ENCODE results near the gene PDE11A.
"Not testable (repeated sequence)": the region's sequence is repeated elsewhere in the genome, so short reads cannot be mapped to it uniquely, and the experiment has no call there.

PDE11A gene

DNA sequence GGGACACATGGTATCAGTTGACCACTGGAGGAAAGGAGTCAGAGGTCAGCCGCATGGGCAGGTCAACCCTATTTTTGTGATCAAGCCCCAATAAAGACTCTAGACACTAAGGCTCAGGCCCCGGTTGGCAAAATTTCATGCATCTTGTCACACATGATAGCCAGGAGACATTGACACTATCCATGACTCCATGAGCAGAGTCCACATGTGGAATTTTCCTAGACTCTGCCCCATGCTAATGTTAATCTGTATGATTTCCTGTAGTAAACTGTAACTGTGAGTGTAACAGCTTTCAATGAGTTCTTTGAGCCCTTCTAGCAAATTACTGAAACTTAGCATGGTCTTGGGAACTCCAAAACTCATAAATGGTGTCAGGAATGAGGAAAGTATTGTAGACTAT, 192.3 kb downstream of the PDE11A start:
- DNase-seq: no peak

DNA sequence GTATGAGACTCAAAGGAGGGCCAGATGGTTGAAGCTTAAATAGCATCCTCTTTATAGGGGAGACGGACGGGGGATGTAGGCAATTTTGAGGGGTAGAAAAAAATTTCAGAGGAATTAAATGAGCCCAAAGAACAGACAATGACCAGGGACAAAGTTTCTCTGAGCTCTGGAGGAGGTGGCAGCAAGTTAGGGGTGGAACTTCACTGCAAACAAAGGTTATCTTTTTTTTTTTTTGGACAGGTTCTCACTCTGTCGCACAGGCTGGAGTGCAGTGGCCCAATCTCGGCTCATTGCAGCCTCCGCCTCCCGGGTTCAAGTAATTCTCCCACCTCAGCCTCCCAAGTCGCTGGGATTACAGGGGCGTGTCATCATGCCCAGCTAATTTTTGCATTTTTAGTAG, 195.6 kb downstream of the PDE11A start:
- DNase-seq: no peak

DNA sequence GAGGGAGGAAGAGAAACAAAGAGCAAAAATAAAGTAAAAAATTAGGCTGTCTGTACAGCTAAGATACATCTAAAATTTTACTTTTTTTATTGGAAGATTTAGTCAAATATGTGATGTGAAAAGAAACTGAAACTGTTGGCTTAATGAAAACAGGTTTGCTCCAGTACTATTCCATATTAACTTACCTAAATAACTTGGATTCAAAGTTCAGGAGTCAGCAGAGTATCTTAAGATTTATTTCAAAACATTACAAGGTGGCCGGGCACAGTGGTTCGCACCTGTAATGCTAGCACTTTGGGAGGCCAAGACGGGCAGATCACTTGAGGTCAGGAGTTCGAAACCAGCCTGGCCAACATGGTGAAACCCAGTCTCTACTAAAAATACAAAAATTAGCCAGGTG, 197.9 kb downstream of the PDE11A start:
- DNase-seq: no peak

DNA sequence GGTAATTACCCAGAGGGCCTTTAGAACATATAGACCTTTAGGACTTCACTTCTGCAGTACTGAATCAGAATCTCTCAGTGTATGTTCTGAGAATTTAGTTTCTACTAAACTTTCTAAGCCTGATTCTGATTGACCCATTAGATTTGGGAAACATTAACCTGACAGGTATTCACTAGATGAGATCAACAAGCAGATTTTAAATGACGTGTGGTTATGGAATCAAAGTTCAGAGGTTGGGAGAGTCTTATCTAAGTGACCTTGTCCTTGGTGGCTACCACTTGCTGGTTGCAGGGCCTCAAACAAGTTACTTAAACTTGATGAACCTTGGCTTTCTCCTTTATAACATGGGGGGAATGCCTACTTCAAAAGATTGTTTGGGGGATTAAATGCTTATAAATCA, 198.7 kb downstream of the PDE11A start:
- DNase-seq: no peak

DNA sequence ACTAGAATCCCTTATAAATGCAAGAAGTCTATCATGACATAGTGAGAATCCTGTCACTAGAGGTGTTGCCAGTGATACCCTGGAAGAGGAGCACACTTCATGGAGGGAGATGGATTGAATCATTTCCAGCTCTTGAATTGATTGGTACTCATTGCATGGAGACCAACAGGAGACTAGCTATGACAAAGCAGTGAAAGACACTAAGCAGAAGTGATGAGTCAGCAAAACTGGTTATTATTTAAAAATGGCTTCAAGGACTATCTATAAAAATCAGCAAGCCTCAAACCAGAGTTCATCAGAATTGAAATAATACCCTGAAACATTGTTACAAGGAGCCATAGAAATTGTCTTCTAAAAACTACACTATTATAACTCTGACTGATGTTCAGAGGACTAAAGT, 200.3 kb downstream of the PDE11A start:
- no peak for DNase-seq

DNA sequence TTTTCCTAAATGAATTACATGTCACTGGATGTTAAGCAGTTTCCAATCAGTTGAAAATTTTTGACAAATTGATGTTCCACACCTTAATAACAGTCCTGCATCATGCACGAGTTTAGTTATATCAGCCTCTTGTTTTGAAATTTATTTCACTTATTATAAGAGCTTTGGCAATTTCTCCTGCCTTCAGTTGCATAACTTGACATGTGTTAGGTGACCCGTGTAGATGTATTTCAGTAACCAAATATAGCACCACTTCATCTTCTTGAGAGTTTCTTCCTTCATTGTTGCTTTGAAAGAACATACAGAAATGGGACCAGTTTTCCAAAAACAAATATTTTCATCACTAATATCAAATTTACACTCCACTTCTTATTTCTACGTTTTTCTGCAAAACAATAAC, 202.7 kb downstream of the PDE11A start:
- no peak for DNase-seq

DNA sequence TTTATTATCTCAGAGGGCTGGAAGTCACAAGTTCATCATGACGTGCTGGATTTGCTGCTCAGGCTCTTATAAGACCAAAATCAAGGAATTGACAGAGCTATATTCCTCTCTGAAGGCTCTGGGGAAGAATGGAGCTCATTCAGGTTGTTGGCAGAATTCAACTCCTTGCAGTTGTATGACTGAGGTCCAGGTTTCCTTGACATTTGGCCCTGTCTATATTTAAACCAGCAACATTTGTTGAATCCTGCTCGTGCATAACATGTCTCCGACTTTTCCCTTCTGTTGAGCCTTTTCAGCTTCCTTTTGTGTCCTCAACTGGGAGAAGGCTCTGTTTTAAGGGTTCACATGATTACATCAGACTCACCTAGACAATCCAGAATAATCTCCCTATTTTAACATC, 203.4 kb downstream of the PDE11A start:
- no peak for DNase-seq

DNA sequence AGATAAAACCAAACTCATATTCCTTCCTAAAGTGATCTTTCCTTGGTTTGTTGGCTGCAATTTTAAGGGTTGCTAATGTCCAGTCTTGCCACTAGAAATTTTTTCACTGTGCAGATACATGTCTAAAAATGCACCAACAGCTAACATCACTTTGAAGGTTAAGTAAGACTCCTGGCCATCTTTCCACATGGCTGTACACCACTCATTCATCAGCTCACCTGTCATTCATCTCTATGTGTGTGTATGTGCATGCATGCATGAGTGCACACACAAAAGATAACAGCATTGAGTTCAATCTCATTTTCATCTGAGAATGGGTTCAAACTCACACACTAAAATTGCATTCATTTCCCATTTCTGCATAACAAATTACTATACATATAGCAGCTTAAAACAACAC, 203.8 kb downstream of the PDE11A start:
- no peak for DNase-seq

DNA sequence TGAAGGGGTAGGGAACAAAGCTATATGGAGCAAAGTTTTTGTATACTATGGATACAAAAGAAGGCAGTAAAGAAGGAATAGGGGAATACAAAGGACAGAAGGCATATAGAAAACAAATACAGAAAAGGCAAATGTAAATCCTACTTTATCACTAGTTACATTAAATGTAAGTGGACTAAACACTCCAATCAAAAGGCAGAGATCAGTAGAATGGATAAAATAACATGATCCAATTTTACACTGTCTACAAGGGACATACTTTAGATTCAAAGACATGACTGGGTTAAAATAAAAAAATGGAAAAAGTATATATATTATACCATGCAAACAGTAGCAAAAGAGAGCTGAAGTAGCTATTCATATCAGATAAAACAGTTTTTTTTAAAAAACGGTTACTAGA, 215.0 kb downstream of the PDE11A start:
- DNase-seq: no peak

DNA sequence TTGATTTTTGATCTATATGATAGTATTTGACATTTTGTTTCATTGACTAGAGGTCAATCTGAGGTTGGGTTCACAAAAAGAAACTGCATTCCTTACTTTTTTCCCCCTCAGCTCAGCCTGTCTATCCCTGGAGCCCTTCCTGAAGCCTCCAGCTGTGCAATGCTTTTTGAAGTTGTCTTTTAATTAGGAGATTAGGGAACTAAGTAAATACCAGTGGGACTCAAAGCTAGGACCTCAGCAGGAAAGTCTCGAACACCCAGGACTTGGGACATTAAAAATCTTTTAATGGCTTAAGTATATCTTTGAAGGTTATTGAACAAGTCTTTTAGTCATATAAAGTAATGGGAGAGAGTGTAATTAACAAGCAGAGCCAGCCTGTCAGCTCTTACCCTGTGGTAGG, 220.2 kb downstream of the PDE11A start:
- no peak for DNase-seq

DNA sequence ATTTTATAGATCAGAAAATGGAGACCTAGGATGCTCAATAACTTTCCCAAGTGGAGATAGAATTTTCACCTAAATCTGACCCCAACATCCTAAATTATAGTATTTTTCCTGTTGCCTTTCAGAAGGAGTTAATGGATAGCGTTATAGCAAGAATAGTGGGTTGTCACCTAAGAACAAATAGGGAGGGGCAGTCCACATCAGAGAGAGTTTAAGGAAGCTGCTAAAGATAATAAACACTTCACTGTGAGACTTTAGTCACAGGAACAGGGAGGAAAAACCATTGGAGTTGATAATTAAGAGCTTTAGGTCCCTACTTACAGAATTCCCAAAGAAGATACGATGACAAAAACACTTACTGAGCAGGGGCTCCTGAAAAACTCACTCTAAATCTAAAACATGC, 229.4 kb downstream of the PDE11A start:
- no peak for DNase-seq

DNA sequence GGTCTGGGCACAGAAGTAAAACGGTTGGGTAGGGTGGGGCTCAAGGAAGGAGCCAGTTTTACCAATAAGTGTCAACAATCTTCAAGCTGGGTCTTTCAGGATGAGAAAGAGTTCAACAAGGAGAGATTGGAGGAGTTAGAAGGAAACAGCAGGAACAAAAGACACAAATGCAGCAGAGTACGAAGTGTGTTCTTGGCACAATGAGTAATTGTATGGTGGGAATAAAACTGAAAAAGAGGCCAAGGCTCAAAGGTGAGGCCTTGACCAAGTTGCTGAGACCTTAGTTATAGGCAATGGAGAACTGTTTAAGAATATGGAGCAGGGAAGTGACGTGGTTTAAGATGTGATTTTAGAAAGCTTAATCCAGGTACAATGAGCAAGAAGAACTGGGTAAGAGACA, 230.3 kb downstream of the PDE11A start:
- DNase-seq: no peak

DNA sequence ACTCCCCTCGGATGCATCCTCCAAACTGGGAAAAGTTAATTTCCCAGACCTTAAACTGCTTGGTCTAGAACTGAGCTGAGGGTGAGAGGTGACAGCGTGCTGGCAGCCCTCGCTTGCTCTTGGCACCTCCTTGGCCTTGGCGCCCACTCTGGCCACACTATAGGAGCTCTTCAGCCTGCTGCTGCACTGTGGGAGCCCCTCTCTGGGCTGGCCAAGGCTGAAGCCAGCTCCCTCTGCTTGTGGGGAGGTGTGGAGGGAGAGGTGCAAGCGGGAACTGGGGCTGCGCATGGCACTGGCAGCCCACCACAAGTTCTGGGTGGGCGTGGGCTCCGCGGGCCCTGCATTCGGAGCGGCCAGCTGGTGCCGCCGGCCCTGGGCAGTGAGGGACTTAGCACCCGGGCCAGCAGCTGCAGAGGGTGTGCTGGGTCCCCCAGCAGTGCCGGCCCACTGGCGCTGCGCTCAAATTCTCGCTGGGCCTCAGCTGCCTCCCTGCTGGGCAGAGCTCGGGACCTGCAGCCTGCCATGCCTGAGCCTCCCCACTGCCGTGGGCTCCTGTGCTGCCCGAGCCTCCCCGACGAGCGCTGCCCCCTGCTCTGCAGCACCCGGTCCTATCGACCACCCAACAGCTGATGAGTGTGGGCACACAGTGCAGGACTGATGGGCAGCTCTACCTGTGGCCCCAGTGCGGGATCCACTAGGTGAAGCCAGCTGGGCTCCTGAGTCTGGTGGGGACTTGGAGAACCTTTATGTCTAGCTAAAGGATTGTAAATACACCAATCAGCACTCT, 237.0 kb downstream of the PDE11A start:
- not testable (repeated sequence) for DNase-seq

DNA sequence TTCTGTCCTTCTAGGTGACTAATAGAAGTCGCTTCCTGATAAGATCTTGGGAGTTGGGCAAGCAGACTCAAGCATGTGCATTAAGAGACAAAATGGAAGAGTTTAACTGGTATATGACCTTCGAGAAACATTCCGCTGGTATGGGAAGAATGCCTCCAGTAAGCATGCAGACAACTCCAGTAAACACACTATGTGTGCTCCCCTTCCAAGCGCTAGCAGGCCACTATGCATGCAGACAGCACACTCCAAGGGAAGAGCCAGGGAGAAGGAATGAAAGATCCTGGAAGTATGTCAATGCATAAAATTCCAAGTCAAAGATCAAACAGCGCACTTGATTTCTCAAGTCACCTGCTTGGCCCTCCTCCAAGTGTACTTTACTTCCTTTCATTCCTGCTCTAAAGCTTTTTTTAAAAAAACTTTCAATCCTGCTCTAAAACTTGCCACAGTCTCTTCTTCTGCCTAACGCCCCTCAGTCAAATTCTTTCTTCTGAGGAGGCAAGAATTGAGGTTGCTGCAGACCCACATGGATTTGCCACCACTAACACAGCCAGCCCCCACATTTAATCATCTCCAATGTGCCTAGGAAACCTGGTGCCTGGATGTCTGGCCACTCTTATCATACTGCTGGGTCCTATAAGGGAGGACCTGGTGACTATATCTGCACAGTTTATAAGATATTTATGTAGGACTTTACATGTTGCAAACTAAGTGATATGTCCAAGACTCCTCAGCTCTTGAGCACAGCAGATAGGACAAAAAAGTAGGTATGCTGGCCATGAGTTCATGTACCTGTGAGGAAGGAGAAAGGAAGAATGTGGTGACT, 239.8 kb downstream of the PDE11A start:
- no peak for DNase-seq

DNA sequence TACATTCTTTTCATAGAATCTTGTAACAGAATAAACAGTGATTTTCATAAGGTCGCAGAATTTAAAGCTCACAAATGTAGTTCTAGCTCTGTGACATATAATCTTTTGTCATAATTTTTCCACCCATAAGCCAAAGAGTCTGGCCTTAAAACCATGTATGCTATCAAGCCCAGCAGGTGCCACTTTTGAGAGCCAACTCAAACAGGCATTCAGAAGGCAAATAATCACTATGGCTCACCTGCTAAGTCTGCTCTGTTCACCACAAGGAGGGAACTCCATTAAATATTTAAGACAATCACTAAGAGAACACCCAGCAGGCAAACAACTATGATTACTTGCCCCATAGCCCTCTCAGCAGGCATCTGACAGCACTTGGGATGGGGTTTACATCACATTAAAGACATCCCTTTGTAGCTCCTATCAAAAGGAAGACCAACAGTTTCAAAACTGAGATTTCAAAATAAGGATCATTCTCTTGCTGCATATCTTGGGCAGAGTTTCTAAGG, 241.6 kb downstream of the PDE11A start:
- no peak for DNase-seq

DNA sequence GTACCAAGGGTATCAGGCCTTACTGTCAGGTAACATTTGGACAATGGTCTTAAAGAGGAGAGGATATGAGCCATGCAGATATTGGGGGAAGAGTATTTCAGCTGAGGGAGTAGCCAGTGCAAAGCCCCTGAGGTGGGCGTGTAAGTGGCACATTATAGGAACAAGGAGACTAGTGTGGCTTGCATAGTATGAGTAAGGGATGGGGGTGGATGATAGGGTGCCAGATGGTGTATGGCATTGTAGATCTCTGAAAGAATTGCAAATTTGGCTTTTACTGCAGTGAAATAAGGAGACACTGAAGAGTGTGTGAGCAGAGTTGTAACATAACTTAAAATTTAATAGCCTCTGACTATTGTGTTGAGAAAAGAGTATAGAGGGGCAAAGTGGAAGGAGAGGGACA, 244.0 kb downstream of the PDE11A start:
- DNase-seq: no peak

DNA sequence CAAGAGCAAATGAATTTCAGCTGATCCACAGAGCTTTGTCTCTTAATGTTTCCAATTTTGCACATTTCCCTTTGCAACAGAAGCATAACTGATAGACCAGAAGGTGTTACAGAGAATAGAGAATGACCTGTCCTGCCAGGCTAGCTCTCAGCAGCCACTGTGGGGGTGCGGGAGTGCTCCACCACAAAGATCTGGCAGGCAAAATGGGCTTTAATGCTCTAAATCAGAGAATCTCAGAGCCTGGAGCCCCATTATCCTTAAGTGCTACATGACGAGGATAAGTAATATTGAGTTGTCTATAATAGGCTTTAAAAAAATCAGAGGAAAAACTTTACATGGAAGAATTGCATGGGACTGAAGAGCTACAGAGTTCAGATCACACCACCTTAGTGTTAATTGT, 245.7 kb downstream of the PDE11A start:
- DNase-seq: no peak

DNA sequence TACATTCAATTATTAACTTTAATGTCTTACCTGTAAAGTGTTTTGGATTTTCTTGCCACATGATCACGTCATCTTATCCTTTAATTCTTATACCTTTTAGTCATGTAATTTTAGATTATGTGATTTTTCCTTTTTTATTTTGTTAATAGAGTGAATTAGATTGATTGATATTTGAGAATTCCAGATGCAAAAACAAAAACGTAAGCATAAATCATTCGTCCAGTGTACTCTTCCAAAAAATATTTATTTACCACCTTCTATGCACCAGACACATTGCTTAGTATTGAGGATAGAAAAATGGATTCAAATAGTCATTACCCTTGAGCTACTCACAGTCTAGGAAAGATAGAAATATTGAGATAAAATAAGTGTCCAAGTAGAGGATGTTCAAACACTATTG, 249.6 kb downstream of the PDE11A start:
- DNase-seq: no peak

DNA sequence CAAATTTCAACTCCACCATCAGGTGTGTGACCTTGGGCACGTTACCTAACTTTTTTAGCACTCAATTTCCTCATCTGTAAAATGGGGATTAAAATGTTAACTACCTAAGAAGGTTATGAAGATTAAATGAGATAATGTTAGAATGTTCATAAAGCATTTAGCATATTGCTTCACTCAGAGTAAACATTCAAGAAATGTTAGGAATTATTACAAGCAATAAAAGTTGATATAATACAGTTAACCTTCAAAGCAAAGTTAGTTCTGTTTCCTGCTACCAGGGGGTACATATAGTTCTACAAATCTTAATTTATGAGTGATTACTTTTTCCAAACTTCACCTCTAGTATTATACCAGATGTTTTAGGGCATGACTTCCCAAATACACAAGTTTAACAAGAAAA, 254.2 kb downstream of the PDE11A start:
- no peak for DNase-seq

DNA sequence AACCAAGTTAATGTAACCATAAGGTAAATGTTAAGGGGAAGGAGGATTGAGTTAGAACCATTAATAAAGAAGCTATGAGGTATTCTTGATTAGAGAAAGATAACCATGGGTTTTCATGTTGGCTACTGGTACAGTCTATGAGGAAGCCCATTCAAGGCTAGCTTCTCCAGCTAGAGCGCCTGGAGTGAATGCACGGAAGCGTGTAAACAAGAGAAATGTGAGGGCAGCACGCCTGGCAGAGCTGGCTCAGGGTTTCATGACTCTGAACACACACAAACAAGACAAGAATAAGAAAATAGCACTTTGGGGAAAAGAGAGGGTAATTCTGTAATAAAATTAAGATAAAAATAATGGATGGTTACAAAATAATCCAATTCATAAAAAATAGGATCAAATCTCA, 255.3 kb downstream of the PDE11A start:
- DNase-seq: no peak

DNA sequence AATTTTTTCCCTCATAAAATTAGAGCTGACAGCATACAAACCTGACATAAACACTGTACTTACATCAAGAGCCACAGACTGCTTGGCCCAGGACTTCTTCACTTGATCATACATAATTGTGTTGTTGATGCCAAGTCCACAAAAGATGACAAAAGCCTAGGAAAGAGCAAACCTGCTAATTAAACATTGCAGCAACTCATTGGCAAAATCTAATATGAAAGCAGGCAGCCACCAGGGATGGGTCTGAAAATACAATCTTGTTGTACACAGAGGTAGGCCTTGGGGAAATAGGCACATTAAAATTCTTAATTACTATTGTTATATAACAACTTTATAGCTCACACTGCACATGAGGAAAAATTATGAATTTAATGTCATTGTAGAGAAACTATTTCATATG, 255.8 kb downstream of the PDE11A start:
- no peak for DNase-seq

DNA sequence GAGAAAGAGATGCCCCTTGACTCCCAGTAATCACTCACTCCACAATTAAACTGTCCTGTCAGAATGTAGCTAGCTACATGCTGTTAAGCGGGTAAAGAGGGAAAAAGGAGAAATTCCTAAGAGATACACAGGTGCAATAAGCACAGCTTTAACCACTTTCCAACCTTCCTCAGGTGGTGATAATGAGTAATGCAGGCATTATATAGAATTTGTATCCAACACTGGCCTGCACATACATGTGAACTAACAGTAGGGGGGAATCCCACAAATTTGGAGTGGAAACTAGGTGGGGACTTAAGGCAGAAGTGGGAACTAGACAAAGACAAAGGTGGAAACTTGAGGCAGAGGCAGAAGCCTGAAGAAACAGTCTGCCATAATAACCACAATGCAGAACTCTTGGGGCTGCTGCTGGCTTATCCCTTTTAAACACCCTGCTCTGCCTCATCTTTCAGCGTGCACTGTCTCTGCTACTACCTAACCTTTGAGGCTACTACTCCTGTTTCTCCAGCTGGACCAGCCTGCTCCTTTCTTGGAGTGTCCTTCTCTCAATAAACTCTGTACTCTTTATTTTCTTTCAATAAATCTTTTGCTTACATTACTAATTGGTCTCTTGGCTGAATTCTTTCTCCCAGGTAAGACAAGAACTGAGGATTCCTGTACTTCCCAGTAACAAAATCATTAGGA, 259.7 kb downstream of the PDE11A start:
- no peak for DNase-seq

DNA sequence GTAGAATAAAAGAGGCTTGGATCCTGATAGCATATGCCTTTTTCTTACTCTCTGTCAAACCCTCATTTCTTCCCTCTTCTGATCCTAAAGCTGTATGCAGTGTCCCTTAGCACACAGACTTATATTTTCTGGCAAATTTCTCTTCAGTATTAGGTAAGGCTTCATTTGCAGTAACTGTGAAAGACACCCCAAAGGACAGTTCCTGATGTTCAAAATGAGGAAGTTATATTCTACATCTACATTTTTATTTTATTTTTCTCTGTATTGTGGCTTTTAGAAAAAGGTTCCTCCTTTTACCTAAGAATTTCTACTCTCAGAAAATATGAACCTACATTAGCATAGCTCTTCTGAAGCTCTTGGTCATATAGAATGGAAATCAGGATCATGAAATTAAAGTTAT, 261.7 kb downstream of the PDE11A start:
- no peak for DNase-seq
